ENCODE data around the gene WNT8A.

- TF ChIP-seq POLR2AphosphoS5 (IDR thresholded peaks at IDR 0.05) (no peak), CTCF (IDR thresholded peaks at IDR 0.05) (no peak), POLR2A (IDR thresholded peaks at IDR 0.05) (no peak)
These were observed 19.3 kb upstream of the WNT8A start for GRCh38 chr5:138064526-138064925.
